Brain pericyte (primary cell): ENCODE data around the gene NATD1.

Source experiments
- DNase-seq: peaks from one replicate; pipeline ENCODE4 v3.0.0-alpha.2; 2012; ENCODE audit warnings: low read depth, low spot score

NATD1 gene

GRCh38 chr17:21217346-21217745 is 35.9 kb downstream of the NATD1 start:
- DNase-seq = no peak

GRCh38 chr17:21215935-21216334 is 37.3 kb downstream of the NATD1 start:
- DNase-seq = no peak

GRCh38 chr17:21214777-21215541 is 38.3 kb downstream of the NATD1 start:
- DNase-seq = no peak

GRCh38 chr17:21214015-21214776 is 39.0 kb downstream of the NATD1 start, which contains the start of gene TMEM11:
TSS of gene TMEM11 (minus strand) at chr17:21214161. CDS start at chr17:21214152, 9 bp downstream.
- peak; percentile 82 for DNase-seq

GRCh38 chr17:21213638-21214014 is 39.6 kb downstream of the NATD1 start:
- DNase-seq = no peak

GRCh38 chr17:21212826-21213637 is 40.2 kb downstream of the NATD1 start:
- DNase-seq = no peak

- no peak for DNase-seq
These were observed 41.3 kb downstream of the NATD1 start for GRCh38 chr17:21211825-21212479.

- no peak for DNase-seq
These were observed 42.7 kb downstream of the NATD1 start for GRCh38 chr17:21210411-21211076.

- DNase-seq = no peak
These were observed 43.6 kb downstream of the NATD1 start for GRCh38 chr17:21209511-21210175.

GRCh38 chr17:21208352-21208751 is 44.9 kb downstream of the NATD1 start:
- no peak for DNase-seq

- no peak for DNase-seq
These were observed 48.3 kb downstream of the NATD1 start for GRCh38 chr17:21204935-21205334.

- DNase-seq = no peak
These were observed 50.7 kb downstream of the NATD1 start for GRCh38 chr17:21202512-21202911.

GRCh38 chr17:21201874-21202273 is 51.3 kb downstream of the NATD1 start:
- no peak for DNase-seq

GRCh38 chr17:21201298-21201595 is 52.0 kb downstream of the NATD1 start:
- DNase-seq = no peak

- no peak for DNase-seq
These were observed 52.5 kb downstream of the NATD1 start for GRCh38 chr17:21200590-21201297.

GRCh38 chr17:21199856-21200255 is 53.4 kb downstream of the NATD1 start:
- no peak for DNase-seq

- DNase-seq = no peak
These were observed 53.9 kb downstream of the NATD1 start for GRCh38 chr17:21199311-21199710.

- no peak for DNase-seq
These were observed 54.8 kb downstream of the NATD1 start for GRCh38 chr17:21198411-21198810.

- DNase-seq = no peak
These were observed 57.1 kb downstream of the NATD1 start for GRCh38 chr17:21196126-21196525.

- no peak for DNase-seq
These were observed 58.5 kb downstream of the NATD1 start for GRCh38 chr17:21194703-21195102.
